WTC11 (cell line): ENCODE measurements around the gene PIP4K2C. TPM values are rescaled to one million over a fixed set of nuclear protein-coding genes. Genes with fewer than 3 reads are reported as not detected.

Source experiments
- ATAC-seq: fragments of 200-7000 bp; cut with Tn5 transposase; 2 replicates; pipeline ENCODE4 v1.10.0; 2021; ENCODE audit warnings: mild to moderate bottlenecking, moderate library complexity
- CTCF ChIA-PET: fragments of 300-600 bp; sonication (Branson Sonifier 250); formaldehyde crosslinking; loops from one replicate; lab custom pipeline; 2021; ENCODE audit warnings: antibody characterized with exemption; lab: Charles Lee
- POLR2A ChIA-PET: fragments of 350-600 bp; sonication (Branson Sonifier 250); formaldehyde crosslinking; loops from one replicate; lab custom pipeline; 2021; ENCODE audit warnings: antibody characterized with exemption; lab: Charles Lee
- DNase-seq: peaks from one replicate; pipeline ENCODE4 v3.0.0; 2021; ENCODE audit warnings: low spot score
- H3K27ac Mint-ChIP-seq: 2 replicates; pipeline ENCODE4 v1.8.0; 2021; ENCODE audit warnings: mixed read lengths
- H3K27me3 Mint-ChIP-seq: 2 replicates; pipeline ENCODE4 v1.8.0; 2021; ENCODE audit warnings: low read depth, mild to moderate bottlenecking, moderate library complexity, mixed read lengths
- H3K36me3 Mint-ChIP-seq: 2 replicates; pipeline ENCODE4 v1.8.0; 2021; ENCODE audit warnings: mixed read lengths
- H3K4me1 Mint-ChIP-seq: 2 replicates; pipeline ENCODE4 v1.8.0; 2022; ENCODE audit warnings: mixed read lengths
- H3K4me3 Mint-ChIP-seq: 2 replicates; pipeline ENCODE4 v1.8.0; 2021; ENCODE audit warnings: mild to moderate bottlenecking, moderate library complexity, mixed read lengths
- H3K9me3 Mint-ChIP-seq: 2 replicates; pipeline ENCODE4 v1.8.0; 2021; ENCODE audit warnings: mixed read lengths
- CREB1 ChIP-seq: sonication (generic); formaldehyde crosslinking; IDR thresholded peaks from 2 replicates; pipeline ENCODE4 v1.8.0; 2023; ENCODE audit warnings: mild to moderate bottlenecking, missing genetic modification reagents
- ELF4 ChIP-seq: sonication (generic); formaldehyde crosslinking; IDR thresholded peaks from 2 replicates; pipeline ENCODE4 v1.8.1; 2022; ENCODE audit warnings: low read depth, mild to moderate bottlenecking, moderate library complexity, missing genetic modification reagents
- EMX1 ChIP-seq: fragments of 250-450 bp; sonication (Bioruptor Pico); IDR thresholded peaks from 2 replicates; pipeline ENCODE4 v1.8.0; 2021; ENCODE audit warnings: mild to moderate bottlenecking
- IRF2 ChIP-seq: sonication (generic); formaldehyde crosslinking; IDR thresholded peaks from 2 replicates; pipeline ENCODE4 v1.8.0; 2022; ENCODE audit warnings: low read depth, missing genetic modification reagents, borderline replicate concordance
- MYBL2 ChIP-seq: sonication (generic); formaldehyde crosslinking; IDR thresholded peaks from 2 replicates; pipeline ENCODE4 v1.8.1; 2023; ENCODE audit warnings: mild to moderate bottlenecking, moderate library complexity, missing genetic modification reagents
- NFYB ChIP-seq: sonication (generic); formaldehyde crosslinking; conservative IDR thresholded peaks from 2 replicates; pipeline ENCODE4 v1.8.0; 2022; ENCODE audit warnings: low read depth, missing genetic modification reagents
- NR3C1 ChIP-seq: sonication (generic); formaldehyde crosslinking; conservative IDR thresholded peaks from 2 replicates; pipeline ENCODE4 v1.8.1; 2023; ENCODE audit warnings: low read depth, mild to moderate bottlenecking, missing genetic modification reagents
- SP1 ChIP-seq: sonication (generic); formaldehyde crosslinking; conservative IDR thresholded peaks from 2 replicates; pipeline ENCODE4 v1.8.1; 2022; ENCODE audit warnings: missing genetic modification reagents
- TEAD4 ChIP-seq: sonication (generic); formaldehyde crosslinking; IDR thresholded peaks from 2 replicates; pipeline ENCODE4 v1.8.0; 2022; ENCODE audit warnings: mild to moderate bottlenecking, missing genetic modification reagents
- TP53 ChIP-seq: sonication (generic); formaldehyde crosslinking; IDR thresholded peaks from 2 replicates; pipeline ENCODE4 v1.8.1; 2023; ENCODE audit warnings: mild to moderate bottlenecking, missing genetic modification reagents
- ZBTB21 ChIP-seq: sonication (generic); formaldehyde crosslinking; IDR thresholded peaks from 2 replicates; pipeline ENCODE4 v1.8.1; 2023; ENCODE audit warnings: mild to moderate bottlenecking, missing genetic modification reagents, borderline replicate concordance
- ZNF138 ChIP-seq: sonication (generic); formaldehyde crosslinking; conservative IDR thresholded peaks from 2 replicates; pipeline ENCODE4 v1.8.1; 2022; ENCODE audit warnings: mild to moderate bottlenecking, moderate library complexity, missing genetic modification reagents
- total RNA-seq: library from RNA; stranded (reverse); gene quantifications from 3 replicates; pipeline ENCODE4 v1.2.3, GENCODE V29; 2021
- TF ChIP-seq, protein P1 (sequence below): fragments of 250-450 bp; sonication (Bioruptor Pico); IDR thresholded peaks from 2 replicates; pipeline ENCODE4 v1.9.0; 2021; ENCODE audit warnings: mild to moderate bottlenecking
- TF ChIP-seq, protein P2 (sequence below): sonication (generic); formaldehyde crosslinking; IDR thresholded peaks from 2 replicates; pipeline ENCODE4 v1.8.0; 2022; ENCODE audit warnings: mild to moderate bottlenecking, missing genetic modification reagents
- TF ChIP-seq, protein P3 (sequence below): sonication (generic); formaldehyde crosslinking; IDR thresholded peaks from 2 replicates; pipeline ENCODE4 v1.8.1; 2023; ENCODE audit warnings: mild to moderate bottlenecking, missing genetic modification reagents, moderate library complexity
- TF ChIP-seq, protein P4 (sequence below): sonication (generic); formaldehyde crosslinking; IDR thresholded peaks from 2 replicates; pipeline ENCODE4 v1.8.0; 2023; ENCODE audit warnings: missing genetic modification reagents
- TF ChIP-seq, protein P5 (sequence below): sonication (generic); formaldehyde crosslinking; IDR thresholded peaks from 2 replicates; pipeline ENCODE4 v1.8.0; 2023; ENCODE audit warnings: mild to moderate bottlenecking, missing genetic modification reagents
- TF ChIP-seq, protein P6 (sequence below): sonication (generic); formaldehyde crosslinking; conservative IDR thresholded peaks from 2 replicates; pipeline ENCODE4 v1.8.1; 2023; ENCODE audit warnings: mild to moderate bottlenecking, low read depth, missing genetic modification reagents, moderate library complexity
- TF ChIP-seq, protein P7 (sequence below): fragments of 250-450 bp; sonication (Bioruptor Pico); IDR thresholded peaks from 2 replicates; pipeline ENCODE4 v1.8.0; 2021; ENCODE audit warnings: mild to moderate bottlenecking
- TF ChIP-seq, protein P8 (sequence below): sonication (generic); formaldehyde crosslinking; IDR thresholded peaks from 2 replicates; pipeline ENCODE4 v1.8.1; 2022; ENCODE audit warnings: mild to moderate bottlenecking, moderate library complexity, missing genetic modification reagents

The PIP4K2C gene
- total RNA-seq, 1 experiment from 2014 or later: 25.4 TPM

DNA sequence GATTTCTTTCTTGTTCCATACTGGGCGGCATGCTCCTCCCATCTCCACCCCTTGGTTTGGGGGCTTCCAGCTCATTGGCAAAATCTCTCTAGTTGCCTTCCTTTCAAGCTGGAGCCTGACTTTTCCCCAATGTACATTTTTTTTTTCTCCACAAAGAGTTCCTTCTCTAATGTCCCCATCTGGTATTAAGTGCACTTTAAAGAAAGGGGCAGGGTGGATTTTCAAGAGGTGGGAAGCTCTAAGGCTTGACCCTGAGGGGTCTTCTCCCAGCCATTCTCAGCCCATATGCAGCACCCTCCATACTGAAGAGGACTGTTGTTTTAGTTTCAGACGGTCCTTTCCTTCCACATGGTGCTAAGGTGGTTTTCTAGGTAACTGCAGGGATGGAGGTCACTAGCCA, 5.8 kb upstream of the PIP4K2C start:
- Mint-ChIP-seq H3K4me1 (no peaks in the 10 kb centered on the region; the same call in none of the 2 replicates), H3K27ac (no peak overlapping the region), H3K4me3 (no peak overlapping the region), H3K9me3 (no peaks in the 10 kb centered on the region), H3K36me3 (peaks cover 8% of the 10 kb centered on the region; the same call in 1 of the 2 replicates), H3K27me3 (0 out of 2 replicates have a peak, but pooled peaks cover 3% of the 10 kb centered on the region)
- CTCF ChIA-PET: interaction anchor here (0.7 to 4.2 kb wide), 8 partner anchors 24 to 181 kb away, joined by 3 to 74 read pairs (median 4); partner anchors contain the start of genes ARHGEF25, B4GALNT1 and CYP27B1
- TF ChIP-seq, protein P1, sequence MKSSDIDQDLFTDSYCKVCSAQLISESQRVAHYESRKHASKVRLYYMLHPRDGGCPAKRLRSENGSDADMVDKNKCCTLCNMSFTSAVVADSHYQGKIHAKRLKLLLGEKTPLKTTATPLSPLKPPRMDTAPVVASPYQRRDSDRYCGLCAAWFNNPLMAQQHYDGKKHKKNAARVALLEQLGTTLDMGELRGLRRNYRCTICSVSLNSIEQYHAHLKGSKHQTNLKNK (CRISPR knock-in tag): no peak
- TF ChIP-seq EMX1 (CRISPR knock-in tag): no peak
- TF ChIP-seq MYBL2 (CRISPR knock-in tag): no peak
- TF ChIP-seq, protein P2, sequence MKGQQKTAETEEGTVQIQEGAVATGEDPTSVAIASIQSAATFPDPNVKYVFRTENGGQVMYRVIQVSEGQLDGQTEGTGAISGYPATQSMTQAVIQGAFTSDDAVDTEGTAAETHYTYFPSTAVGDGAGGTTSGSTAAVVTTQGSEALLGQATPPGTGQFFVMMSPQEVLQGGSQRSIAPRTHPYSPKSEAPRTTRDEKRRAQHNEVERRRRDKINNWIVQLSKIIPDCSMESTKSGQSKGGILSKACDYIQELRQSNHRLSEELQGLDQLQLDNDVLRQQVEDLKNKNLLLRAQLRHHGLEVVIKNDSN: no peak
- TF ChIP-seq NFYB (CRISPR knock-in tag): no peak
- TF ChIP-seq NR3C1: no peak
- TF ChIP-seq, protein P3, sequence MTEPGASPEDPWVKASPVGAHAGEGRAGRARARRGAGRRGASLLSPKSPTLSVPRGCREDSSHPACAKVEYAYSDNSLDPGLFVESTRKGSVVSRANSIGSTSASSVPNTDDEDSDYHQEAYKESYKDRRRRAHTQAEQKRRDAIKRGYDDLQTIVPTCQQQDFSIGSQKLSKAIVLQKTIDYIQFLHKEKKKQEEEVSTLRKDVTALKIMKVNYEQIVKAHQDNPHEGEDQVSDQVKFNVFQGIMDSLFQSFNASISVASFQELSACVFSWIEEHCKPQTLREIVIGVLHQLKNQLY (CRISPR knock-in tag): no peak
- TF ChIP-seq, protein P4, sequence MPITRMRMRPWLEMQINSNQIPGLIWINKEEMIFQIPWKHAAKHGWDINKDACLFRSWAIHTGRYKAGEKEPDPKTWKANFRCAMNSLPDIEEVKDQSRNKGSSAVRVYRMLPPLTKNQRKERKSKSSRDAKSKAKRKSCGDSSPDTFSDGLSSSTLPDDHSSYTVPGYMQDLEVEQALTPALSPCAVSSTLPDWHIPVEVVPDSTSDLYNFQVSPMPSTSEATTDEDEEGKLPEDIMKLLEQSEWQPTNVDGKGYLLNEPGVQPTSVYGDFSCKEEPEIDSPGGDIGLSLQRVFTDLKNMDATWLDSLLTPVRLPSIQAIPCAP: no peak
- TF ChIP-seq TEAD4 (CRISPR knock-in tag): no peak
- no peak for TF ChIP-seq ZNF138 (CRISPR knock-in tag)
- TF ChIP-seq TP53 (CRISPR knock-in tag): no peak
- no peak for TF ChIP-seq ELF4 (CRISPR knock-in tag)
- TF ChIP-seq, protein P5, sequence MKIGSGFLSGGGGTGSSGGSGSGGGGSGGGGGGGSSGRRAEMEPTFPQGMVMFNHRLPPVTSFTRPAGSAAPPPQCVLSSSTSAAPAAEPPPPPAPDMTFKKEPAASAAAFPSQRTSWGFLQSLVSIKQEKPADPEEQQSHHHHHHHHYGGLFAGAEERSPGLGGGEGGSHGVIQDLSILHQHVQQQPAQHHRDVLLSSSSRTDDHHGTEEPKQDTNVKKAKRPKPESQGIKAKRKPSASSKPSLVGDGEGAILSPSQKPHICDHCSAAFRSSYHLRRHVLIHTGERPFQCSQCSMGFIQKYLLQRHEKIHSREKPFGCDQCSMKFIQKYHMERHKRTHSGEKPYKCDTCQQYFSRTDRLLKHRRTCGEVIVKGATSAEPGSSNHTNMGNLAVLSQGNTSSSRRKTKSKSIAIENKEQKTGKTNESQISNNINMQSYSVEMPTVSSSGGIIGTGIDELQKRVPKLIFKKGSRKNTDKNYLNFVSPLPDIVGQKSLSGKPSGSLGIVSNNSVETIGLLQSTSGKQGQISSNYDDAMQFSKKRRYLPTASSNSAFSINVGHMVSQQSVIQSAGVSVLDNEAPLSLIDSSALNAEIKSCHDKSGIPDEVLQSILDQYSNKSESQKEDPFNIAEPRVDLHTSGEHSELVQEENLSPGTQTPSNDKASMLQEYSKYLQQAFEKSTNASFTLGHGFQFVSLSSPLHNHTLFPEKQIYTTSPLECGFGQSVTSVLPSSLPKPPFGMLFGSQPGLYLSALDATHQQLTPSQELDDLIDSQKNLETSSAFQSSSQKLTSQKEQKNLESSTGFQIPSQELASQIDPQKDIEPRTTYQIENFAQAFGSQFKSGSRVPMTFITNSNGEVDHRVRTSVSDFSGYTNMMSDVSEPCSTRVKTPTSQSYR (CRISPR knock-in tag): no peak
- TF ChIP-seq ZBTB21 (CRISPR knock-in tag): no peak
- TF ChIP-seq, protein P6, sequence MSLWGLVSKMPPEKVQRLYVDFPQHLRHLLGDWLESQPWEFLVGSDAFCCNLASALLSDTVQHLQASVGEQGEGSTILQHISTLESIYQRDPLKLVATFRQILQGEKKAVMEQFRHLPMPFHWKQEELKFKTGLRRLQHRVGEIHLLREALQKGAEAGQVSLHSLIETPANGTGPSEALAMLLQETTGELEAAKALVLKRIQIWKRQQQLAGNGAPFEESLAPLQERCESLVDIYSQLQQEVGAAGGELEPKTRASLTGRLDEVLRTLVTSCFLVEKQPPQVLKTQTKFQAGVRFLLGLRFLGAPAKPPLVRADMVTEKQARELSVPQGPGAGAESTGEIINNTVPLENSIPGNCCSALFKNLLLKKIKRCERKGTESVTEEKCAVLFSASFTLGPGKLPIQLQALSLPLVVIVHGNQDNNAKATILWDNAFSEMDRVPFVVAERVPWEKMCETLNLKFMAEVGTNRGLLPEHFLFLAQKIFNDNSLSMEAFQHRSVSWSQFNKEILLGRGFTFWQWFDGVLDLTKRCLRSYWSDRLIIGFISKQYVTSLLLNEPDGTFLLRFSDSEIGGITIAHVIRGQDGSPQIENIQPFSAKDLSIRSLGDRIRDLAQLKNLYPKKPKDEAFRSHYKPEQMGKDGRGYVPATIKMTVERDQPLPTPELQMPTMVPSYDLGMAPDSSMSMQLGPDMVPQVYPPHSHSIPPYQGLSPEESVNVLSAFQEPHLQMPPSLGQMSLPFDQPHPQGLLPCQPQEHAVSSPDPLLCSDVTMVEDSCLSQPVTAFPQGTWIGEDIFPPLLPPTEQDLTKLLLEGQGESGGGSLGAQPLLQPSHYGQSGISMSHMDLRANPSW: no peak
- no peak for TF ChIP-seq IRF2 (CRISPR knock-in tag)
- DNase-seq (no peak), ATAC-seq (no peak)
- POLR2A ChIA-PET: interaction anchor here (0.7 kb wide), 1 partner anchor 115 kb away, joined by 10 read pairs; no protein-coding TSS in a partner anchor

DNA sequence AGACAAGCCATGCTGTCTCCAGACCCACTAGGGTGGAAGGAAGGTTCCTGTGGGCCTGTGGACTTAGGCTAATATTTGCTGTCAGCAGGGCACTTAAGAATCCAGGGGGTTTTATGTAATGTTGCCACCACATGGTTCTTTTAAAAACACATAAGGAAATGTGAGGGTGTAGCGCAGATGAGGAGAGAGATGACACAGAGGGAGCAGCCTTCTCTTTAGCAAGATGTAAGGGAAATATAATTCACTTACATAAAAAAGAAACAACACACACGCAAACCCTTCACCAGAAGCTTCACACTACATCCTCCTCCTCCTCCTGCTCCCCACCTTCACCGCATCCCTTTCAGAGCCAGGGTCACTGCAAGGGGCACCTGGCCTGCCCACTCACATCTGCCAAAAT, 4.9 kb upstream of the PIP4K2C start:
- ChIA-PET POLR2A (no interaction called here), CTCF (interaction anchor here (0.9 to 4.2 kb wide), 4 partner anchors 28 to 47 kb away, joined by 4 to 74 read pairs (median 16); partner anchors contain the start of gene B4GALNT1)
- TF ChIP-seq, protein P7, sequence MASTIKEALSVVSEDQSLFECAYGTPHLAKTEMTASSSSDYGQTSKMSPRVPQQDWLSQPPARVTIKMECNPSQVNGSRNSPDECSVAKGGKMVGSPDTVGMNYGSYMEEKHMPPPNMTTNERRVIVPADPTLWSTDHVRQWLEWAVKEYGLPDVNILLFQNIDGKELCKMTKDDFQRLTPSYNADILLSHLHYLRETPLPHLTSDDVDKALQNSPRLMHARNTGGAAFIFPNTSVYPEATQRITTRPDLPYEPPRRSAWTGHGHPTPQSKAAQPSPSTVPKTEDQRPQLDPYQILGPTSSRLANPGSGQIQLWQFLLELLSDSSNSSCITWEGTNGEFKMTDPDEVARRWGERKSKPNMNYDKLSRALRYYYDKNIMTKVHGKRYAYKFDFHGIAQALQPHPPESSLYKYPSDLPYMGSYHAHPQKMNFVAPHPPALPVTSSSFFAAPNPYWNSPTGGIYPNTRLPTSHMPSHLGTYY (CRISPR knock-in tag): no peak
- TF ChIP-seq SP1 (CRISPR knock-in tag) (no peak), CREB1 (no peak)
- TF ChIP-seq, protein P8, sequence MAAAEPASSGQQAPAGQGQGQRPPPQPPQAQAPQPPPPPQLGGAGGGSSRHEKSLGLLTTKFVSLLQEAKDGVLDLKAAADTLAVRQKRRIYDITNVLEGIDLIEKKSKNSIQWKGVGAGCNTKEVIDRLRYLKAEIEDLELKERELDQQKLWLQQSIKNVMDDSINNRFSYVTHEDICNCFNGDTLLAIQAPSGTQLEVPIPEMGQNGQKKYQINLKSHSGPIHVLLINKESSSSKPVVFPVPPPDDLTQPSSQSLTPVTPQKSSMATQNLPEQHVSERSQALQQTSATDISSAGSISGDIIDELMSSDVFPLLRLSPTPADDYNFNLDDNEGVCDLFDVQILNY (CRISPR knock-in tag): no peak
- Mint-ChIP-seq H3K4me3 (no peak overlapping the region), H3K27me3 (peaks cover 5% of the 10 kb centered on the region; the same call in 1 of the 2 replicates), H3K27ac (no peak overlapping the region), H3K4me1 (peaks cover 6% of the 10 kb centered on the region), H3K9me3 (no peaks in the 10 kb centered on the region), H3K36me3 (peaks cover 6% of the 10 kb centered on the region; the same call in 1 of the 2 replicates)
- no peak for DNase-seq
- no peak for ATAC-seq
